Liver (tissue), 9 donors: Measurements from ENCODE around the gene CLDN12. TPM values are rescaled to one million over a fixed set of nuclear protein-coding genes. Genes with fewer than 3 reads are reported as not detected.

Experiments used
- DNase-seq: peaks from one replicate; pipeline ENCODE4 v3.0.0-alpha.2; 2017; ENCODE audit warnings: low spot score
- H3K27ac ChIP-seq, 2 donors: one replicate each; pipeline ENCODE4 v1.7.0; 2013; ENCODE audit warnings: inconsistent platforms in 2 of 2, low read length in 2 of 2, control low read depth in 1 of 2, low read depth in 1 of 2, mild to moderate bottlenecking in 1 of 2
- H3K27me3 ChIP-seq, 4 donors: one replicate each; pipeline versions ENCODE4 v1.6.1 to v1.7.0; 2013; ENCODE audit warnings: low read length in 3 of 4, inconsistent platforms in 1 of 4, mild to moderate bottlenecking in 1 of 4, moderate library complexity in 1 of 4; ENCODE audit not compliant: control insufficient read depth in 4 of 4, insufficient read depth in 4 of 4
- H3K36me3 ChIP-seq, 4 donors: one replicate each; pipeline versions ENCODE4 v1.6.1 to v1.7.0; 2013; ENCODE audit warnings: low read length in 3 of 4, mild to moderate bottlenecking in 3 of 4, low read depth in 1 of 4, moderate library complexity in 1 of 4; ENCODE audit not compliant: control insufficient read depth in 4 of 4, insufficient read depth in 3 of 4
- H3K4me1 ChIP-seq, 4 donors: one replicate each; pipeline versions ENCODE4 v1.6.1 to v1.7.0; 2013; ENCODE audit warnings: low read length in 3 of 4, mild to moderate bottlenecking in 3 of 4, moderate library complexity in 1 of 4; ENCODE audit not compliant: control insufficient read depth in 4 of 4, insufficient read depth in 4 of 4
- H3K4me3 ChIP-seq, 3 donors: one replicate each; pipeline versions ENCODE4 v1.6.1 to v1.7.0; 2013; ENCODE audit warnings: low read length in 3 of 3, control low read depth in 1 of 3, low read depth in 1 of 3, mild to moderate bottlenecking in 1 of 3
- H3K9ac ChIP-seq, 2 donors: one replicate each; pipeline ENCODE4 v1.7.0; 2013; ENCODE audit warnings: low read length in 2 of 2, mild to moderate bottlenecking in 2 of 2, moderate library complexity in 2 of 2, control low read depth in 1 of 2, low read depth in 1 of 2
- H3K9me3 ChIP-seq, 4 donors: one replicate each; pipeline versions ENCODE4 v1.6.1 to v1.7.0; 2013; ENCODE audit warnings: low read length in 3 of 4; ENCODE audit not compliant: control insufficient read depth in 4 of 4
- EGR1 ChIP-seq, 2 donors: IDR thresholded peaks; 2 replicates each; pipeline ENCODE4 v1.6.1; 2016 to 2018; ENCODE audit warnings: antibody characterized with exemption in 2 of 2, low read depth in 2 of 2
- FOXA1 ChIP-seq: IDR thresholded peaks from 2 replicates; pipeline ENCODE4 v1.6.1; 2016; ENCODE audit warnings: antibody characterized with exemption
- FOXA2 ChIP-seq: IDR thresholded peaks from 2 replicates; pipeline ENCODE4 v1.6.1; 2016; ENCODE audit warnings: antibody characterized with exemption
- HNF4A ChIP-seq, 2 donors: conservative IDR thresholded peaks; 2 replicates each; pipeline ENCODE4 v1.6.1; 2016; ENCODE audit warnings: antibody characterized with exemption in 2 of 2, mild to moderate bottlenecking in 2 of 2
- HNF4G ChIP-seq: IDR thresholded peaks from 2 replicates; pipeline ENCODE4 v1.6.1; 2016; ENCODE audit warnings: antibody characterized with exemption
- JUND ChIP-seq, 2 donors: IDR thresholded peaks; 2 replicates each; pipeline ENCODE4 v1.6.1; 2016; ENCODE audit warnings: antibody characterized with exemption in 2 of 2
- NR2F2 ChIP-seq: IDR thresholded peaks from 2 replicates; pipeline ENCODE4 v1.6.1; 2016; ENCODE audit warnings: antibody characterized with exemption
- RAD21 ChIP-seq, 2 donors: IDR thresholded peaks; 2 replicates each; pipeline ENCODE4 v1.6.1; 2016; ENCODE audit warnings: antibody characterized with exemption in 2 of 2, mild to moderate bottlenecking in 2 of 2
- RXRA ChIP-seq, 2 donors: IDR thresholded peaks; 2 replicates each; pipeline ENCODE4 v1.6.1; 2017 to 2018; ENCODE audit warnings: antibody characterized with exemption in 2 of 2, mild to moderate bottlenecking in 1 of 2
- SP1 ChIP-seq: IDR thresholded peaks from 2 replicates; pipeline ENCODE4 v1.6.1; 2018; ENCODE audit warnings: antibody characterized with exemption, mild to moderate bottlenecking
- TAF1 ChIP-seq: conservative IDR thresholded peaks from 2 replicates; pipeline ENCODE4 v1.6.1; 2016; ENCODE audit warnings: antibody characterized with exemption, mild to moderate bottlenecking
- WGBS: extraction: QIAGEN DNeasy Blood & Tissue Kit; methylation state at CpG from one replicate; pipeline ENCODE4 v1.1.7; 2013; 5-methylcytosine and 5-hydroxymethylcytosine counted together
- polyA plus RNA-seq, 2 donors: library from polyadenylated mRNA; stranded (reverse) in 1 of 2; unstranded in 1 of 2; fragments of 200-250 nt in 1 of 2; fragments of >200 nt in 1 of 2; fragmentation: Nextera tagmentation in 1 of 2; extraction: Ambion mirVana in 1 of 2; gene quantifications; one replicate each; pipeline versions ENCODE4 v1.2.1 to v1.2.3, GENCODE V29; 2013 to 2015
- total RNA-seq, 2 donors: library from RNA; depleted of rRNA; stranded (reverse); fragments of >200 nt; gene quantifications; one replicate each; pipeline ENCODE4 v1.2.3, GENCODE V29; 2014
- TF ChIP-seq, protein P1 (sequence below): IDR thresholded peaks from 2 replicates; pipeline ENCODE4 v1.6.1; 2016; ENCODE audit warnings: antibody characterized with exemption
- TF ChIP-seq, protein P2 (sequence below): IDR thresholded peaks from 2 replicates; pipeline ENCODE4 v1.6.1; 2016; ENCODE audit warnings: antibody characterized with exemption
- TF ChIP-seq, protein P3 (sequence below): IDR thresholded peaks from 2 replicates; pipeline ENCODE4 v1.6.1; 2016; ENCODE audit warnings: antibody characterized with exemption, mild to moderate bottlenecking
- TF ChIP-seq, protein P4 (sequence below): fragments of 150-350 bp; IDR thresholded peaks from 2 replicates; pipeline ENCODE4 v1.5.1; 2017; ENCODE audit warnings: improper control_type of control experiment, low read depth, low read length; ENCODE audit not compliant: missing input control
- TF ChIP-seq, protein P5 (sequence below): IDR thresholded peaks from 2 replicates; pipeline ENCODE4 v1.6.1; 2016; ENCODE audit warnings: antibody characterized with exemption
- donor health status: healthy.
- donor health status: healthy.
- donor health status: healthy.
- donor health status: healthy.
- donor health status: healthy.

Gene CLDN12
- total and polyA plus RNA-seq, 4 donors: 22.5 to 50.0 (median 23.7) TPM

DNA sequence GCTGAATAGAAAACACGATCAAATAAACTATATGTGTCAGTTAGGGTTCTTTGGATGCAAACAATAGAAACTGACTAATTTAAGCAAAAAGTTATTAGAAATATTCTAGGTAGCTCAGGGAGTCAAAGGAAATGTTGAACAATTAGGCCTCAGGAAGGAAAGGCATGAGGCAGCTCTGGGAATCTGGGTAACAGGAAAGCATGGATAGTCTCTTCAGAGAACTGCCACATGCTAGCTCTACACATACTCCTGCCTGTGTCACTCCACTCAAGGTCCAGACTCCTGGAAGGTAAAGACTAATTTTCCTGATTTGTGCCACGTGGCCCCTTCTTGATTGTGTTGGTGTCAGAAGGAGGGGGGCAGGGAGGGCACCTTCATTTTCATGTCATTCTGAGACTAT, 42.4 kb downstream of the CLDN12 start:
- no peak overlapping the region for H3K27ac ChIP-seq
- no peaks in the 10 kb centered on the region for H3K36me3 ChIP-seq
- peaks cover 0 to 2% (median under 1%) of the 10 kb centered on the region in 4 donors for H3K4me1 ChIP-seq
- WGBS: 74% methylated on average over 2 of the region's 2 CpGs
- H3K9me3 ChIP-seq: no peaks in the 10 kb centered on the region
- TF ChIP-seq EGR1 (IDR thresholded peaks at IDR 0.05; ENCODE audit: low read depth in 2 of 2): no peak
- TF ChIP-seq, protein P1, sequence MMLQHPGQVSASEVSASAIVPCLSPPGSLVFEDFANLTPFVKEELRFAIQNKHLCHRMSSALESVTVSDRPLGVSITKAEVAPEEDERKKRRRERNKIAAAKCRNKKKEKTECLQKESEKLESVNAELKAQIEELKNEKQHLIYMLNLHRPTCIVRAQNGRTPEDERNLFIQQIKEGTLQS: no peak
- TF ChIP-seq RXRA (IDR thresholded peaks at IDR 0.05): no peak
- TF ChIP-seq HNF4A (conservative IDR thresholded peaks at IDR 0.05): no peak
- TF ChIP-seq, protein P2, sequence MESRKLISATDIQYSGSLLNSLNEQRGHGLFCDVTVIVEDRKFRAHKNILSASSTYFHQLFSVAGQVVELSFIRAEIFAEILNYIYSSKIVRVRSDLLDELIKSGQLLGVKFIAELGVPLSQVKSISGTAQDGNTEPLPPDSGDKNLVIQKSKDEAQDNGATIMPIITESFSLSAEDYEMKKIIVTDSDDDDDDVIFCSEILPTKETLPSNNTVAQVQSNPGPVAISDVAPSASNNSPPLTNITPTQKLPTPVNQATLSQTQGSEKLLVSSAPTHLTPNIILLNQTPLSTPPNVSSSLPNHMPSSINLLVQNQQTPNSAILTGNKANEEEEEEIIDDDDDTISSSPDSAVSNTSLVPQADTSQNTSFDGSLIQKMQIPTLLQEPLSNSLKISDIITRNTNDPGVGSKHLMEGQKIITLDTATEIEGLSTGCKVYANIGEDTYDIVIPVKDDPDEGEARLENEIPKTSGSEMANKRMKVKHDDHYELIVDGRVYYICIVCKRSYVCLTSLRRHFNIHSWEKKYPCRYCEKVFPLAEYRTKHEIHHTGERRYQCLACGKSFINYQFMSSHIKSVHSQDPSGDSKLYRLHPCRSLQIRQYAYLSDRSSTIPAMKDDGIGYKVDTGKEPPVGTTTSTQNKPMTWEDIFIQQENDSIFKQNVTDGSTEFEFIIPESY: no peak
- TF ChIP-seq FOXA2: no peak
- no peak for TF ChIP-seq FOXA1
- TF ChIP-seq SP1: no peak
- TF ChIP-seq, protein P3, sequence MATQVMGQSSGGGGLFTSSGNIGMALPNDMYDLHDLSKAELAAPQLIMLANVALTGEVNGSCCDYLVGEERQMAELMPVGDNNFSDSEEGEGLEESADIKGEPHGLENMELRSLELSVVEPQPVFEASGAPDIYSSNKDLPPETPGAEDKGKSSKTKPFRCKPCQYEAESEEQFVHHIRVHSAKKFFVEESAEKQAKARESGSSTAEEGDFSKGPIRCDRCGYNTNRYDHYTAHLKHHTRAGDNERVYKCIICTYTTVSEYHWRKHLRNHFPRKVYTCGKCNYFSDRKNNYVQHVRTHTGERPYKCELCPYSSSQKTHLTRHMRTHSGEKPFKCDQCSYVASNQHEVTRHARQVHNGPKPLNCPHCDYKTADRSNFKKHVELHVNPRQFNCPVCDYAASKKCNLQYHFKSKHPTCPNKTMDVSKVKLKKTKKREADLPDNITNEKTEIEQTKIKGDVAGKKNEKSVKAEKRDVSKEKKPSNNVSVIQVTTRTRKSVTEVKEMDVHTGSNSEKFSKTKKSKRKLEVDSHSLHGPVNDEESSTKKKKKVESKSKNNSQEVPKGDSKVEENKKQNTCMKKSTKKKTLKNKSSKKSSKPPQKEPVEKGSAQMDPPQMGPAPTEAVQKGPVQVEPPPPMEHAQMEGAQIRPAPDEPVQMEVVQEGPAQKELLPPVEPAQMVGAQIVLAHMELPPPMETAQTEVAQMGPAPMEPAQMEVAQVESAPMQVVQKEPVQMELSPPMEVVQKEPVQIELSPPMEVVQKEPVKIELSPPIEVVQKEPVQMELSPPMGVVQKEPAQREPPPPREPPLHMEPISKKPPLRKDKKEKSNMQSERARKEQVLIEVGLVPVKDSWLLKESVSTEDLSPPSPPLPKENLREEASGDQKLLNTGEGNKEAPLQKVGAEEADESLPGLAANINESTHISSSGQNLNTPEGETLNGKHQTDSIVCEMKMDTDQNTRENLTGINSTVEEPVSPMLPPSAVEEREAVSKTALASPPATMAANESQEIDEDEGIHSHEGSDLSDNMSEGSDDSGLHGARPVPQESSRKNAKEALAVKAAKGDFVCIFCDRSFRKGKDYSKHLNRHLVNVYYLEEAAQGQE: no peak
- TF ChIP-seq, protein P4, sequence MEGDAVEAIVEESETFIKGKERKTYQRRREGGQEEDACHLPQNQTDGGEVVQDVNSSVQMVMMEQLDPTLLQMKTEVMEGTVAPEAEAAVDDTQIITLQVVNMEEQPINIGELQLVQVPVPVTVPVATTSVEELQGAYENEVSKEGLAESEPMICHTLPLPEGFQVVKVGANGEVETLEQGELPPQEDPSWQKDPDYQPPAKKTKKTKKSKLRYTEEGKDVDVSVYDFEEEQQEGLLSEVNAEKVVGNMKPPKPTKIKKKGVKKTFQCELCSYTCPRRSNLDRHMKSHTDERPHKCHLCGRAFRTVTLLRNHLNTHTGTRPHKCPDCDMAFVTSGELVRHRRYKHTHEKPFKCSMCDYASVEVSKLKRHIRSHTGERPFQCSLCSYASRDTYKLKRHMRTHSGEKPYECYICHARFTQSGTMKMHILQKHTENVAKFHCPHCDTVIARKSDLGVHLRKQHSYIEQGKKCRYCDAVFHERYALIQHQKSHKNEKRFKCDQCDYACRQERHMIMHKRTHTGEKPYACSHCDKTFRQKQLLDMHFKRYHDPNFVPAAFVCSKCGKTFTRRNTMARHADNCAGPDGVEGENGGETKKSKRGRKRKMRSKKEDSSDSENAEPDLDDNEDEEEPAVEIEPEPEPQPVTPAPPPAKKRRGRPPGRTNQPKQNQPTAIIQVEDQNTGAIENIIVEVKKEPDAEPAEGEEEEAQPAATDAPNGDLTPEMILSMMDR: no peak
- TF ChIP-seq NR2F2: no peak
- TF ChIP-seq HNF4G: no peak
- TF ChIP-seq, protein P5, sequence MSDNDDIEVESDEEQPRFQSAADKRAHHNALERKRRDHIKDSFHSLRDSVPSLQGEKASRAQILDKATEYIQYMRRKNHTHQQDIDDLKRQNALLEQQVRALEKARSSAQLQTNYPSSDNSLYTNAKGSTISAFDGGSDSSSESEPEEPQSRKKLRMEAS: no peak
- no peak for TF ChIP-seq JUND (IDR thresholded peaks at IDR 0.05)
- H3K9ac ChIP-seq: no peak overlapping the region
- no peak for DNase-seq
- H3K4me3 ChIP-seq: no peak overlapping the region
- H3K27me3 ChIP-seq: no peaks in the 10 kb centered on the region

DNA sequence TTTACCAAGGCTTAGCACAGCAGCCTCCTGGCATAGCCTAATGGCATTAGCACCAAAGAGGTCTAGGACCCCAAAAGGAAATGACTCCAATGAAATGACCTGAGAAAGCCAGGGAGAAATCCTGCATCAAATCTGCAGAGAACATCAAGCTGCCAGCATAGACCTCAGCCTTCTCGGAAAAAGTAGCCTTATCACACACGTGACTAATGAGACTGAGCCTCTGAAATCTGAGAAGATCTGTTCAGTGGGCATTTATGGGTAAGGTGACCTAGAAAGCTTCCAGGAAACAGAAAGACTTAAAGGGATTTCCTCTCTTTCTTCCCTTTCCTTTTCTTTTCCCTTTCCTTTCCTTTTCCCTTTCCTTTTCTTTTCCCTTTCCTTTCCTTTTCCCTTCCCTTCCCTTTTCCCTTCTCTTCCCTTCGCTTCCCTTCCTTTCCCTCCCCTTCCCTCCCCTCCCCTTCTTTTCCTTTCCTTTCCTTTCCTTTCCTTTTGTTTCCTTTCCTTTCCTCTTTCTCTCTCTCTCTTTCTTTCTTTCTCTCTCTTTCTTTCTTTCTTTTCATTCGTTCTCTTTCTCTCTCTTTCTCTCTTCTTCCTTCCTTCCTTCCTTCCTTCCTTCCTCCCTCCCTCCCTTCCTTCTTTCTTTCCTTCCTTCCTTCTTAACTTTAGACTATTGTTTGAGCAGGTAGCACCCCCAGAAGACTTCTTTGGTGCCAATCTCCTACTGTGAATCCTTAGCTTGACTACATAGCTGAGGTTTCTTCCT, 43.1 kb downstream of the CLDN12 start:
- no peaks in the 10 kb centered on the region for H3K27me3 ChIP-seq
- peaks cover 0 to 8% (median 3%) of the 10 kb centered on the region in 4 donors for H3K4me1 ChIP-seq
- no peak overlapping the region for H3K27ac ChIP-seq
- no peaks in the 10 kb centered on the region for H3K36me3 ChIP-seq
- no peak for TF ChIP-seq RAD21 (IDR thresholded peaks at IDR 0.05)
- TF ChIP-seq RXRA (IDR thresholded peaks at IDR 0.05): no peak
- TF ChIP-seq, protein P1: no peak
- TF ChIP-seq, protein P5: no peak
- no peak for TF ChIP-seq TAF1
- TF ChIP-seq FOXA2: no peak
- no peak for TF ChIP-seq SP1
- no peak for TF ChIP-seq JUND (IDR thresholded peaks at IDR 0.05)
- no peak for TF ChIP-seq HNF4G
- H3K9ac ChIP-seq: no peak overlapping the region
- DNase-seq: no peak
- no peak overlapping the region for H3K4me3 ChIP-seq
- 72% methylated on average over 4 of the region's 4 CpGs for WGBS
- H3K9me3 ChIP-seq: no peaks in the 10 kb centered on the region
